K562 (cell line): ENCODE data around the gene ADIPOR2. TPM values are rescaled to one million over a fixed set of nuclear protein-coding genes. Genes with fewer than 3 reads are reported as not detected.

Experiments used
- ATAC-seq: fragments of 200-7000 bp; cut with Tn5 transposase; 3 replicates; pipeline ENCODE4 v1.9.1; 2020; ENCODE audit warnings: moderate library complexity
- BruUV-seq: library from RNA; stranded (reverse); fragments of 400-500 nt; replicated peaks from 2 replicates; lab custom pipeline; 2021; lab: Mats Ljungman, UMichigan
- CTCF ChIA-PET: fragments of 300-600 bp; formaldehyde crosslinking; extraction: SDS; loops from one replicate; lab custom pipeline; 2021; ENCODE audit warnings: low intra/inter-chr PET ratio; lab: Yijun Ruan, JAX
- POLR2A ChIA-PET: fragments of 300-600, 350-650 bp; sonication (Branson Sonifier 250); formaldehyde crosslinking; extraction: SDS; loops from one replicate; lab custom pipeline; 2021; ENCODE audit warnings: antibody characterized with exemption, inconsistent platforms; lab: Yijun Ruan, JAX
- DNase-seq, 4 experiments: peaks; one replicate each; pipeline versions ENCODE4 v3.0.0 to v3.0.0-alpha.2; 2011 to 2018; ENCODE audit warnings: low spot score in 3 of 4, mixed read lengths in 3 of 4; ENCODE audit errors: extremely low read depth in 1 of 4
- FAIRE-seq: peaks from 2 replicates; lab custom pipeline; 2011; peaks lifted over from hg19 to GRCh38; lab: Jason Lieb, UNC
- H2AFZ ChIP-seq: 2 replicates; pipeline ENCODE4 v1.6.0; 2011; ENCODE audit warnings: low read depth, low read length, control low read depth, inconsistent platforms
- H3K27ac ChIP-seq: fragments of 200-600 bp; 3 replicates; pipeline ENCODE4 v1.8.0; 2011; ENCODE audit warnings: low read depth, mild to moderate bottlenecking, control low read depth, inconsistent platforms, low read length, moderate library complexity, mixed read lengths; ENCODE audit errors: extremely low read depth
- H3K27me3 ChIP-seq, 2 experiments: fragments of 300-600 bp in 1 of 2; 2 replicates in 1 of 2; 3 replicates in 1 of 2; pipeline versions ENCODE4 v1.6.0 to v1.8.0; 2011; ENCODE audit warnings: inconsistent platforms in 2 of 2, low read length in 2 of 2, mild to moderate bottlenecking in 1 of 2, mixed read lengths in 1 of 2, moderate library complexity in 1 of 2; ENCODE audit not compliant: control insufficient read depth in 2 of 2, insufficient read depth in 2 of 2
- H3K36me3 ChIP-seq: fragments of 300-600 bp; 3 replicates; pipeline ENCODE4 v1.8.0; 2011; ENCODE audit warnings: mild to moderate bottlenecking, low read length, inconsistent platforms; ENCODE audit not compliant: control insufficient read depth, insufficient read depth
- H3K4me1 ChIP-seq, 2 experiments: fragments of 200-600 bp in 1 of 2; replicated peaks in 1 of 2; 2 replicates in 1 of 2; 3 replicates in 1 of 2; pipeline versions ENCODE4 v1.5.1 to v1.8.0; 2011; ENCODE audit warnings: inconsistent platforms in 2 of 2, low read length in 2 of 2, mild to moderate bottlenecking in 1 of 2, mixed read lengths in 1 of 2, moderate library complexity in 1 of 2; ENCODE audit not compliant: control insufficient read depth in 2 of 2, insufficient read depth in 2 of 2
- H3K4me2 ChIP-seq: 2 replicates; pipeline ENCODE4 v1.6.1; 2011; ENCODE audit warnings: low read length, control low read depth, inconsistent platforms, mixed read lengths; ENCODE audit not compliant: insufficient read depth
- H3K4me3 ChIP-seq: fragments of 200-600 bp; sonication (generic), shearing (Covaris generic); 2 replicates; pipeline ENCODE4 v1.5.1; 2016; ENCODE audit warnings: control low read depth, inconsistent platforms
- H3K79me2 ChIP-seq: fragments of 200-600 bp; 3 replicates; pipeline ENCODE4 v1.8.0; 2011; ENCODE audit warnings: low read length, inconsistent platforms; ENCODE audit not compliant: control insufficient read depth, insufficient read depth
- H3K9ac ChIP-seq, 2 experiments: 2 replicates each; pipeline versions ENCODE4 v1.6.0 to v1.6.1; 2011; ENCODE audit warnings: low read depth in 2 of 2, low read length in 2 of 2, control low read depth in 1 of 2, inconsistent platforms in 1 of 2, mild to moderate bottlenecking in 1 of 2, mixed read lengths in 1 of 2; ENCODE audit not compliant: insufficient read depth in 1 of 2
- H3K9me1 ChIP-seq: one replicate; pipeline ENCODE4 v1.6.0; 2011; ENCODE audit warnings: inconsistent platforms, mild to moderate bottlenecking, low read length, moderate library complexity; ENCODE audit not compliant: control insufficient read depth, insufficient read depth
- H3K9me3 ChIP-seq: replicated peaks from 2 replicates; pipeline ENCODE4 v1.5.1; 2011; ENCODE audit warnings: low read depth, low read length, inconsistent platforms; ENCODE audit not compliant: control insufficient read depth, insufficient read depth
- H4K20me1 ChIP-seq: replicated peaks from 2 replicates; pipeline ENCODE4 v1.6.1; 2011; ENCODE audit warnings: low read length, inconsistent platforms, mixed read lengths; ENCODE audit not compliant: control insufficient read depth, insufficient read depth
- ARID1B ChIP-seq: fragments of 450-650 bp; IDR thresholded peaks from 2 replicates; pipeline ENCODE4 v1.6.1; 2016; ENCODE audit warnings: antibody characterized with exemption, mild to moderate bottlenecking, inconsistent platforms
- C11orf30 ChIP-seq: fragments of 450-650 bp; IDR thresholded peaks from 2 replicates; pipeline ENCODE4 v1.6.1; 2016; ENCODE audit warnings: low read depth, mild to moderate bottlenecking
- CBFA2T3 ChIP-seq: fragments of 450-650 bp; IDR thresholded peaks from 2 replicates; pipeline ENCODE4 v1.6.1; 2017
- CEBPB ChIP-seq: fragments of 450-650 bp; IDR thresholded peaks from 2 replicates; pipeline ENCODE4 v1.6.1; 2016; ENCODE audit warnings: missing genetic modification characterization, missing compliant biosample characterization
- EP400 ChIP-seq: fragments of 450-650 bp; IDR thresholded peaks from 2 replicates; pipeline ENCODE4 v1.6.1; 2017; ENCODE audit warnings: antibody characterized with exemption, mild to moderate bottlenecking, moderate library complexity
- FOXK2 ChIP-seq, 2 experiments: fragments of 450-650 bp; IDR thresholded peaks in 1 of 2; conservative IDR thresholded peaks in 1 of 2; 2 replicates each; pipeline ENCODE4 v1.6.1; 2016; ENCODE audit warnings: low read depth in 2 of 2, mild to moderate bottlenecking in 1 of 2
- HDAC3 ChIP-seq: fragments of 450-650 bp; IDR thresholded peaks from 2 replicates; pipeline ENCODE4 v1.6.1; 2018; ENCODE audit warnings: borderline replicate concordance, mild to moderate bottlenecking, moderate library complexity; ENCODE audit not compliant: partially characterized antibody
- HNRNPK ChIP-seq: fragments of 200-400 bp; formaldehyde crosslinking; IDR thresholded peaks from one replicate; pipeline ENCODE4 v1.6.1; 2018; ENCODE audit warnings: mild to moderate bottlenecking, low read depth, low read length; ENCODE audit not compliant: poor library complexity, severe bottlenecking
- JUN ChIP-seq, 2 experiments: sonication (generic) in 1 of 2; formaldehyde crosslinking in 1 of 2; IDR thresholded peaks; 2 replicates each; pipeline versions ENCODE4 v1.6.1 to v1.8.0; 2012 to 2022; ENCODE audit warnings: borderline replicate concordance in 2 of 2, mild to moderate bottlenecking in 2 of 2, improper control_type of control experiment in 1 of 2, low read depth in 1 of 2, low read length in 1 of 2, missing genetic modification reagents in 1 of 2
- NCOA6 ChIP-seq: fragments of 450-650 bp; IDR thresholded peaks from 2 replicates; pipeline ENCODE4 v1.6.1; 2017; ENCODE audit warnings: mild to moderate bottlenecking
- NR2F6 ChIP-seq: fragments of 450-650 bp; formaldehyde crosslinking; IDR thresholded peaks from 2 replicates; pipeline ENCODE4 v1.4.0; 2020; ENCODE audit warnings: mild to moderate bottlenecking
- NRF1 ChIP-seq, 2 experiments: fragments of 450-650 bp; IDR thresholded peaks in 1 of 2; conservative IDR thresholded peaks in 1 of 2; 2 replicates each; pipeline ENCODE4 v1.6.1; 2014; ENCODE audit warnings: mild to moderate bottlenecking in 2 of 2
- TAL1 ChIP-seq: fragments of 450-650 bp; IDR thresholded peaks from 2 replicates; pipeline ENCODE4 v1.6.1; 2016; ENCODE audit warnings: mild to moderate bottlenecking
- TCF3 ChIP-seq: sonication (generic); formaldehyde crosslinking; IDR thresholded peaks from 2 replicates; pipeline ENCODE4 v1.4.0; 2020; ENCODE audit warnings: mild to moderate bottlenecking, missing genetic modification reagents
- TEAD4 ChIP-seq, 2 experiments: sonication (generic) in 1 of 2; formaldehyde crosslinking in 1 of 2; IDR thresholded peaks; 2 replicates each; pipeline versions ENCODE4 v1.6.1 to v1.8.0; 2012 to 2022; ENCODE audit warnings: borderline replicate concordance in 1 of 2, inconsistent platforms in 1 of 2, low read length in 1 of 2, mild to moderate bottlenecking in 1 of 2, missing genetic modification reagents in 1 of 2
- ZNF316 ChIP-seq: fragments of 450-650 bp; IDR thresholded peaks from 2 replicates; pipeline ENCODE4 v1.6.1; 2016
- WGBS: fragments of 100-300 bp; shearing (Covaris generic); methylation state at CpG from one replicate; pipeline ENCODE4 v1.1.6; 2016; ENCODE audit warnings: low coverage, mixed read lengths; ENCODE audit not compliant: insufficient coverage; ENCODE audit errors: missing lambda C conversion rate; 5-methylcytosine and 5-hydroxymethylcytosine counted together
- in situ Hi-C: fragments of 300-500 bp; cut with MboI; formaldehyde crosslinking; loops from 4 replicates; pipeline ENCODE4 v1.15.0; 2018; ENCODE audit warnings: inconsistent platforms, mixed read lengths
- intact Hi-C: fragments of 100-400 bp; cut with micrococcal nuclease; formaldehyde crosslinking; loops from 2 replicates; pipeline ENCODE4 v1.14.2; 2022
- polyA plus RNA-seq, 8 experiments: library from polyadenylated mRNA; depleted of rRNA in 4 of 8; stranded (reverse) in 5 of 8; unstranded in 3 of 8; fragments of >200 nt; fragmentation: Nextera tagmentation in 2 of 8; fragmentation: Illumina TruSeq in 1 of 8; extraction: Ambion mirVana in 2 of 8; extraction: Trizol in 1 of 8; gene quantifications; 2 replicates each; pipeline versions ENCODE4 v1.2.1 to v1.2.3, GENCODE V29; 2011 to 2014; ENCODE audit warnings: inconsistent platforms in 1 of 8, missing spikeins in 1 of 8
- total RNA-seq, 7 experiments: library from RNA; depleted of rRNA in 6 of 7; stranded (reverse); fragments of >200 nt in 6 of 7; fragmentation: Illumina TruSeq in 2 of 7; extraction: Trizol in 2 of 7; gene quantifications; 2 replicates each; pipeline versions ENCODE4 v1.2.1 to v1.2.3, GENCODE V29; 2011 to 2021; ENCODE audit warnings: low replicate concordance in 1 of 7
- TF ChIP-seq, protein P1 (sequence below): sonication (generic); formaldehyde crosslinking; IDR thresholded peaks from 2 replicates; pipeline ENCODE4 v1.8.1; 2023; ENCODE audit warnings: mild to moderate bottlenecking, missing genetic modification reagents
- TF ChIP-seq, protein P2 (sequence below): conservative IDR thresholded peaks from 2 replicates; pipeline ENCODE4 v1.6.1; 2011; ENCODE audit warnings: low read depth, mild to moderate bottlenecking, low read length; ENCODE audit not compliant: control insufficient read depth
- TF ChIP-seq, protein P3 (sequence below): fragments of 450-650 bp; IDR thresholded peaks from 2 replicates; pipeline ENCODE4 v1.7.0; 2016; ENCODE audit warnings: borderline replicate concordance

ADIPOR2 gene
- total and polyA plus RNA-seq, 9 of the 15 experiments (the other 6 are each of a cell fraction or from before 2014, with no cell fraction given): 10.9 to 63.5 (median 46.0) TPM

DNA sequence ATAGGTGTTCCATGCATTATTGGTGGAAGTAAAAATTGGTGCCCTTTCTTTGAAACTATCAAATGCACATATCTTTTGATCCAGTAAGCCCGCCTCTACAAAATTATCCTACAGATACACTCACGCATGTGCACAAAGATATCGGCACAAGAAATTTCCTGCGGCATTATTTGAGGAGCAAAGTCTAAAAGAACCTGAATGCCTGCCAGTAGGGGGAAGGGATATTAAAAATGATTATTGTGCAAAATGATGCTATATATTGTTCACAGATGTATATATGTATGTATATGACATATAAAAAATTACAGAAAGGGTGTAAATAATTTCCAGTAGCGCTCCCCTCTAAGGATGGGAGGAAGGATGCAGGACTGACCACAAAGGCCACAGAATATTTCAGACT, 24.7 kb upstream of the ADIPOR2 start:
- Histone ChIP-seq H3K4me3 (no peak overlapping the region), H3K9me1 (no peaks in the 10 kb centered on the region), H4K20me1 (no peaks in the 10 kb centered on the region), H2AFZ (peak overlapping the region; percentile 90; the same call in 1 of the 2 replicates), H3K27me3 (no peaks in the 10 kb centered on the region), H3K9ac (peak overlapping the region in 1 of 2 experiments; percentile 37; a peak in 1 of 4 replicates), H3K36me3 (no peaks in the 10 kb centered on the region), H3K4me2 (0 out of 2 replicates have a peak overlapping the region, but pooled peaks have one; percentile 12), H3K4me1 (peaks cover 11 to 25% of the 10 kb centered on the region in 2 experiments), H3K27ac (peak overlapping the region; percentile 69; the same call in 1 of the 3 replicates), H3K79me2 (no peaks in the 10 kb centered on the region), H3K9me3 (peaks cover 2% of the 10 kb centered on the region; the same call in 1 of the 2 replicates)
- ATAC-seq (no peak), FAIRE-seq (no peak), DNase-seq (peak in 1 of 4 experiments; percentile 50)
- no TSS peak for BruUV-seq
- in situ Hi-C loops: no loop called here
- POLR2A ChIA-PET: no interaction called here
- intact Hi-C loops: no loop called here
- CTCF ChIA-PET: no interaction called here
- WGBS: 5% methylated on average over 5 of the region's 5 CpGs
- TF ChIP-seq, protein P1, sequence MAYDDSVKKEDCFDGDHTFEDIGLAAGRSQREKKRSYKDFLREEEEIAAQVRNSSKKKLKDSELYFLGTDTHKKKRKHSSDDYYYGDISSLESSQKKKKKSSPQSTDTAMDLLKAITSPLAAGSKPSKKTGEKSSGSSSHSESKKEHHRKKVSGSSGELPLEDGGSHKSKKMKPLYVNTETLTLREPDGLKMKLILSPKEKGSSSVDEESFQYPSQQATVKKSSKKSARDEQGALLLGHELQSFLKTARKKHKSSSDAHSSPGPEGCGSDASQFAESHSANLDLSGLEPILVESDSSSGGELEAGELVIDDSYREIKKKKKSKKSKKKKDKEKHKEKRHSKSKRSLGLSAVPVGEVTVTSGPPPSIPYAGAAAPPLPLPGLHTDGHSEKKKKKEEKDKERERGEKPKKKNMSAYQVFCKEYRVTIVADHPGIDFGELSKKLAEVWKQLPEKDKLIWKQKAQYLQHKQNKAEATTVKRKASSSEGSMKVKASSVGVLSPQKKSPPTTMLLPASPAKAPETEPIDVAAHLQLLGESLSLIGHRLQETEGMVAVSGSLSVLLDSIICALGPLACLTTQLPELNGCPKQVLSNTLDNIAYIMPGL (CRISPR knock-in tag): no peak
- TF ChIP-seq NRF1 (conservative IDR thresholded peaks at IDR 0.05 in 1 of 2, IDR thresholded peaks at IDR 0.05 in 1 of 2): peak; percentile 59 to 65
- TF ChIP-seq, protein P2, sequence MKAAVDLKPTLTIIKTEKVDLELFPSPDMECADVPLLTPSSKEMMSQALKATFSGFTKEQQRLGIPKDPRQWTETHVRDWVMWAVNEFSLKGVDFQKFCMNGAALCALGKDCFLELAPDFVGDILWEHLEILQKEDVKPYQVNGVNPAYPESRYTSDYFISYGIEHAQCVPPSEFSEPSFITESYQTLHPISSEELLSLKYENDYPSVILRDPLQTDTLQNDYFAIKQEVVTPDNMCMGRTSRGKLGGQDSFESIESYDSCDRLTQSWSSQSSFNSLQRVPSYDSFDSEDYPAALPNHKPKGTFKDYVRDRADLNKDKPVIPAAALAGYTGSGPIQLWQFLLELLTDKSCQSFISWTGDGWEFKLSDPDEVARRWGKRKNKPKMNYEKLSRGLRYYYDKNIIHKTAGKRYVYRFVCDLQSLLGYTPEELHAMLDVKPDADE: no peak
- no peak for TF ChIP-seq FOXK2 (conservative IDR thresholded peaks at IDR 0.05 in 1 of 2, IDR thresholded peaks at IDR 0.05 in 1 of 2; ENCODE audit: low read depth in 2 of 2)
- peak; percentile 63 for TF ChIP-seq C11orf30
- no peak for TF ChIP-seq EP400
- peak; percentile 39; the same call in 1 of the 2 replicates for TF ChIP-seq ARID1B
- no peak for TF ChIP-seq JUN (IDR thresholded peaks at IDR 0.05; ENCODE audit: borderline replicate concordance, low read depth, low read length)
- no peak for TF ChIP-seq JUN (CRISPR knock-in tag; IDR thresholded peaks at IDR 0.05; ENCODE audit: borderline replicate concordance)
- TF ChIP-seq HNRNPK: no peak
- peak; percentile 52; the same call in 1 of the 2 replicates for TF ChIP-seq TAL1
- TF ChIP-seq, protein P3, sequence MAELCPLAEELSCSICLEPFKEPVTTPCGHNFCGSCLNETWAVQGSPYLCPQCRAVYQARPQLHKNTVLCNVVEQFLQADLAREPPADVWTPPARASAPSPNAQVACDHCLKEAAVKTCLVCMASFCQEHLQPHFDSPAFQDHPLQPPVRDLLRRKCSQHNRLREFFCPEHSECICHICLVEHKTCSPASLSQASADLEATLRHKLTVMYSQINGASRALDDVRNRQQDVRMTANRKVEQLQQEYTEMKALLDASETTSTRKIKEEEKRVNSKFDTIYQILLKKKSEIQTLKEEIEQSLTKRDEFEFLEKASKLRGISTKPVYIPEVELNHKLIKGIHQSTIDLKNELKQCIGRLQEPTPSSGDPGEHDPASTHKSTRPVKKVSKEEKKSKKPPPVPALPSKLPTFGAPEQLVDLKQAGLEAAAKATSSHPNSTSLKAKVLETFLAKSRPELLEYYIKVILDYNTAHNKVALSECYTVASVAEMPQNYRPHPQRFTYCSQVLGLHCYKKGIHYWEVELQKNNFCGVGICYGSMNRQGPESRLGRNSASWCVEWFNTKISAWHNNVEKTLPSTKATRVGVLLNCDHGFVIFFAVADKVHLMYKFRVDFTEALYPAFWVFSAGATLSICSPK: no peak
- TF ChIP-seq CBFA2T3: peak; percentile 43; the same call in 1 of the 2 replicates
- TF ChIP-seq CEBPB: no peak
- no peak for TF ChIP-seq NR2F6 (CRISPR knock-in tag)
- peak; percentile 42 for TF ChIP-seq TEAD4 (IDR thresholded peaks at IDR 0.05; ENCODE audit: low read length)
- TF ChIP-seq TEAD4 (CRISPR knock-in tag; IDR thresholded peaks at IDR 0.05; ENCODE audit: borderline replicate concordance): no peak
- peak; percentile 13; the same call in 1 of the 2 replicates for TF ChIP-seq TCF3 (CRISPR knock-in tag)
- no peak for TF ChIP-seq NCOA6
- TF ChIP-seq HDAC3: no peak
- peak; percentile 49; the same call in 1 of the 2 replicates for TF ChIP-seq ZNF316
